Ectodermal cell (in vitro differentiated cells): ENCODE data around the gene SIX3.
A peak's percentile ranks its signal among the peaks of the same experiment; 100 is the strongest.

Experiments used
- H3K27ac ChIP-seq: 2 replicates; pipeline ENCODE4 v1.7.0; 2013; ENCODE audit warnings: mild to moderate bottlenecking, low read depth, low read length; ENCODE audit not compliant: insufficient read depth, poor library complexity, severe bottlenecking
- H3K27me3 ChIP-seq: 2 replicates; pipeline ENCODE4 v1.7.0; 2013; ENCODE audit warnings: mild to moderate bottlenecking, low read length; ENCODE audit not compliant: insufficient read depth, control insufficient read depth, poor library complexity, severe bottlenecking
- H3K36me3 ChIP-seq: one replicate; pipeline ENCODE4 v1.7.0; 2013; ENCODE audit warnings: low read length; ENCODE audit not compliant: control insufficient read depth, insufficient read depth
- H3K4me1 ChIP-seq: one replicate; pipeline ENCODE4 v1.7.0; 2013; ENCODE audit warnings: low read length; ENCODE audit not compliant: control insufficient read depth, insufficient read depth
- H3K4me3 ChIP-seq: 2 replicates; pipeline ENCODE4 v1.7.0; 2013; ENCODE audit warnings: low read depth, low read length, control low read depth; ENCODE audit not compliant: insufficient read depth
- H3K9me3 ChIP-seq: 2 replicates; pipeline ENCODE4 v1.7.0; 2013; ENCODE audit warnings: mild to moderate bottlenecking, low read length, moderate library complexity; ENCODE audit not compliant: control insufficient read depth
- WGBS, 2 experiments: methylation state at CpG; one replicate each; pipeline ENCODE4 v1.1.7; 2013; ENCODE audit warnings: missing lambda C conversion rate in 2 of 2; 5-methylcytosine and 5-hydroxymethylcytosine counted together

Gene SIX3

DNA sequence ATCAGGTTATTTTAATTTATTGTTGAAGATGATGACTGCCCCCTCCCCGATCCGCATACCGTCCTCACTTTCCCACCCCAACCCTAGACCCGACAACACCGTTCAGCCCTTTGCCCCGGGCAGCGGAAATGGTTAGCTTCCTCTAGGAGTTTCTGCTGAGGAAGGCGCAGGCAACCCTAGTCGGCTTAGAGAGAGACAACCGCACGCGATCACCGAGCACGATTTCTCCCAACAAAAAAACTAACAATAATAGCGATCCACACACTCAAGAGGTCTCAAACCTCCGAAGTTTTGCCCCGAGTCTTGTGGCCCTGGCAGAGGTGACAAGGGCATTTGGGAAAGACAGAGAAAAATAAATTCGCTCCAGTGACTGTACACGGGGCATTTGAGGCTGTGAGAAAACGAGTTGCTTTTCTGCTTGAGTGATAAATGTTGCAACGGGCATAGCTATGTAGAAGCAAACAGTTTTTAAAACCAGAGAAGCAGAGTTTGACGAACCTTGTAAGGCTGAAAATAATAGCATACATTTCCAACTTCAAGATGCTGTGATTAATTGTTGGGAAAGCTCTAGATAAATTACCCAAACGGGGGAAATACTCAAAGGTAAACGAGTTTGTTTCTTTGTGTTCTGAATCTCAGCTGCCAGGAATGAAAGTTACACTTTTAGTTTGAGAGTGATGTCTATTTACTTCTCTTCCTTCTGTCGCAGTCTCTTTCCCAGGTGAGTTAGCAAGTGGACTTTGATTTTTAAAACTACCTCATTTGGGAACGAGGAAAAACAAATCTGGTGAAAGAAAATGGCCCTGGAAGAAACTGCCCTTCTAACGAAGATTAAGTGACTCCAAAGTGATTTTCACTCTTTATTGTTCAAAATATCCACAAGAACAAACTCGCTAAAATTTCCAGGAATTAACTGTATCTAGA lies 11.0 kb upstream of the SIX3 start:
- H3K9me3 ChIP-seq: no peaks in the 10 kb centered on the region
- no peaks in the 10 kb centered on the region for H3K36me3 ChIP-seq
- peaks cover 35% of the 10 kb centered on the region for H3K4me1 ChIP-seq
- H3K27ac ChIP-seq: no peak overlapping the region
- 1 to 2% methylated on average over 28 of the region's 28 CpGs for WGBS, 2 experiments
- H3K27me3 ChIP-seq: peaks cover 100% of the 10 kb centered on the region
- H3K4me3 ChIP-seq: no peak overlapping the region

DNA sequence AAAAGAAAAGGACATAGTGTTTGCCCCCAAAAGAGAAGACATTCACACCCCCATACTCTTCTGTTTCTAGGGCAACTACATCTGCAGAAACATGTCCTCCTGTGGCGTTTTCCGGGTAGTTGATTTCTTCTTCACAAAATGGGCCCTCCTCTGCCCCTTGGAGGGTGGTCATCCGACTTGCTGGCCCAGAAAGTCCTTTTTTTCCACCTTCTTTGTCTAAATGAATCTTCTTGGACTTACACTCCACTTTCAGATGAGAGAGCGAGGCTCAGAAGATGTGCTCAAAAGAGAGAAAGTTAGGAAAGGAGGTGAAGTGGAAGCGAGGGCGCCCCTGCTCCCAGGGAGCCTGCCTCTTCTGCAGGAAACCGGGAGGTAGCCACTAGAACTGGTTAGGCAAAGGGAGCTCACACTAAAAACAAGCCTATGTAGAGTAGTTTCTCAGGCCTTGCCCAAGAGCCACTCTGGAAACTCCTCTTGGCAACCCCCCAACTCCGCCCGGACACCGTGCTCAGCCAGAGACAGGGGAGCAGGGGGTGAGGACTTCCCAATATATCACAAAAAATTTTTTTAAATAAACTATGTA lies 10.2 kb upstream of the SIX3 start:
- Histone ChIP-seq H3K4me1 (peaks cover 37% of the 10 kb centered on the region), H3K4me3 (no peak overlapping the region), H3K9me3 (no peaks in the 10 kb centered on the region), H3K27ac (no peak overlapping the region), H3K27me3 (peaks cover 100% of the 10 kb centered on the region), H3K36me3 (no peaks in the 10 kb centered on the region)
- WGBS, 2 experiments: 7 to 9% methylated on average over 8 to 10 of the region's 10 CpGs

DNA sequence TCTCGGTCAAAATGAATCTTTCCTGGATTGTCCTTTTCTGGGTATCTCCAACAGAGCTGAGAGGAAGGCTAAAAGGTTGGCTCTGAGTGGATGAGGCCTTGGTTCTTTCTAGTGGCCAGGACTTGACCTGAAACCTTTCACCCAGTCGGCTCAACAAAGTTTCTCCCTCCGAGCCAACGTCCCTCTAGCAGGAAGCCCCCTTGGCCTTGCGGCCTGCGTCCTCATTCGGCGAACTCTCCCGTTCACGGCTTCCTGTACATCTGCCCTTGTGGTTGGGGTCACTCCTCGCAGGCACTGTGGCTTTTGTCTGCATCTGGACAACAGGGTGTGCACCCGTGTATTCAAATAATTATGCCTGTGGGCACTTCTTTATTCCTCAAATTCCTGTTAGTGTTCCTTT lies 9.4 kb upstream of the SIX3 start:
- Histone ChIP-seq H3K9me3 (no peaks in the 10 kb centered on the region), H3K36me3 (no peaks in the 10 kb centered on the region), H3K4me1 (peaks cover 37% of the 10 kb centered on the region), H3K27me3 (peaks cover 100% of the 10 kb centered on the region), H3K4me3 (no peak overlapping the region), H3K27ac (no peak overlapping the region)
- WGBS, 2 experiments: 5 to 10% methylated on average over 12 of the region's 12 CpGs

DNA sequence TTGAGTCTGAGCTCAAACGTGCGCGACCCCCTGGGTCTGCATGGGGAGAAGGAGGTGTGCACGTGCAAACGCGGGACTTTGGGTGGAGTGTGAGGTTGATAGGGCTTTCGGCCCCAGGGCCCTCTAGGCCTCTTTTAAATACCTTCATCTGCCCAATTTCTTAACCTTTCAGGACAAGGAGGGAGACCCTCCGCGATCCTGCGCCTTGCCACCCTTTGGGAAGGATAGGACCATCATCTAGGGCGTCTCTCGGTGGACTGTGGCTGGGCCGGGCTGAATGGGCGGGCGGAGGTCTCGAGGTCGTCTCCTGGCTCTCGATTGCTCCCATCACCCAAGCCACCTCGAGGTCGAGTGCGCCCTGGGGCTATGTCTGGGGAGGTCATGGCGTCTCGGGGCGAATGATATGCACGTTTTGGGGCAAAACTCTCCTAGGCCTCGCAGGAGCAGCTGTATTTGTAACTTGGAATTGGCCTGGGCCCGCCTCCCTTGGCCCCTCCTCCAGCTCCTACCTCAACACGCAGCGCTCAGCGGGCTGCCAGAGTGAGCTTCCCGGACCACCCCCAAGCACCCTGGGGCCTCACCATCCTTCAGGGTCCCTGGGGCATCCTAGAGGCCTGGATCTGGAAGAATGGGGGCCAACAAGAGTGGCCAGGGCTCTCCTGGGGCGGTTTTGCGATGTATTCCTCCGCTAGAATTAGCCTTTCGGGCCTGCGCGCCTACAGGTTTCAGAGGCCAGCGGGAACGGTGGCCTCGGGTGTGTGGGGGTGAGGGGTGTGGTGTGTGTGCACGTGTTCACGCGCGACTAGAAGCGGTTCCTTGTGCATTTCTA lies 8.7 kb upstream of the SIX3 start:
- peaks cover 40% of the 10 kb centered on the region for H3K4me1 ChIP-seq
- H3K9me3 ChIP-seq: no peaks in the 10 kb centered on the region
- 2% methylated on average over 45 of the region's 45 CpGs for WGBS, 2 experiments
- H3K36me3 ChIP-seq: no peaks in the 10 kb centered on the region
- H3K4me3 ChIP-seq: no peak overlapping the region
- H3K27ac ChIP-seq: no peak overlapping the region
- peaks cover 100% of the 10 kb centered on the region for H3K27me3 ChIP-seq

DNA sequence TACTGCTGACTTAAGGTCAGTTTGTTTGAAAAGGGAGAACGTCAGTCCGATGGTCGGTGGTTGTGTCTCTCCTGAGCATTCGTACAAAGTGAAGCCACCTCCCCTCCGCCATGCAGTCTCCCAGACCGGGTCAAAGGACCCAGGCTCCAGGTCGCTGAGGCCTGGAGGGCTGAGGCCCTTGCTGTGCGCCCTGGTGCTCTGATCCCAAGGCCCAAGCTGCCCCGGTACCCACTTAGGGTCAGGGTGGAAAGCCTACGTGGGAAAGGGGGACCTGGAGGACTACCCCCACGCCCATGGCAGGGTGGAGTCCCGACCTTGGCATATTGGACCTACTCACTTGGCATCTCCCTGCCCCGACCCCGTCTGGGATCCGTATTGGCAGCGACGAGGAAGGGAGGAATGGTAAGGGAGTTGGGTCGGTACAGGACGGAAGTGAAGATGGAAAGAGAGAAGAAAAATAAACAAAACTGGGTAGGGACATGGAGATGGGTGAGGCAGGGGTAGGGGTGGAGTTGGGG lies 8.0 kb upstream of the SIX3 start:
- Histone ChIP-seq H3K4me1 (peaks cover 47% of the 10 kb centered on the region), H3K4me3 (no peak overlapping the region)
- 2% methylated on average over 19 of the region's 19 CpGs for WGBS, 2 experiments

DNA sequence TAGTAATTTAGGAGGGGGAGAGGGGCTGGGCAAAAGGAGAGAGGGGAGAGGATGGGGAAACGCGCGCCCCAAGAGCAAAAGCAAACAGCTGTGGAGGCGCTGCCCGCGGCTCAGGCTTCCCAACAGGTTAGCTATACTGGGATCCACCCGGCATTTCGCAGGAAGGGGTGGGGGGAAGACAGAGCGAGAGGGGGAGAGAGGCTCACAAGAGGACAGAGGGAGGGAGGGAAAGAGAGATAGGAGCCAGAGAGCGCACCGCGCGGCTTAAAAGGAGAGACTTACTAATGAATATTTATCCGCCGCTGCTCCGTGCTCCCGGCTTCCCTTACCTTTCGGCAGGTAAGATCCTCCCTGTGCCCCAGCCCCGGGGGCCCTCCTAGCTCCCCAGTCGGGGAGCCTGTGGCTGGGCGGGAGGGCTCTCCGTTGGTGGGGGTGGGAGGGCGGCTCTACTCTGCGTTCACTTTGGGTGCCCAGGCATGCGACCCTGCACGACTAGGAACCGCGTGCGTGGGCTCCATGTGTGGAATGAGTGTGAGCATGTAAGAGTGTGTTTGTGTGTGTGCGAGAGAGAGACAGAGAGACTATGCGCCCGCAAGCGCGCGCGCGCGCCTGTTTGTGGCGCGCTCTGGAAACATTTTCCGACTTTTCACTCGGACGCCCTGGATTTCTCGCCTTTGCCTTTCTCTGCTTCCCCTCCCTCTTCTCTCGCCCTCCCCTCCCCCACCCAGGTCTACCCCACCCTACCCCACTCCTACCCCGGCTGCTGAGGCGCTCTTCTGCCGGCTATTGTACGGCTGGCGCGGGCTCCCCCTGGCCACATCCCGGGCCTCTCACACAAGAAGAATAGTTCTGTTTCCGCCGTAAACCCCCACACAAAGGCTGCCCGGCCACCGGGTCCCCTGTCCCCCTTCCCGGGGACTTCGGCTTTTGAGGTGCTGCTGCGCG lies 7.2 kb upstream of the SIX3 start:
- no peak overlapping the region for H3K4me3 ChIP-seq
- no peak overlapping the region for H3K27ac ChIP-seq
- H3K36me3 ChIP-seq: no peaks in the 10 kb centered on the region
- H3K4me1 ChIP-seq: peaks cover 47% of the 10 kb centered on the region
- H3K27me3 ChIP-seq: peaks cover 100% of the 10 kb centered on the region
- H3K9me3 ChIP-seq: no peaks in the 10 kb centered on the region
- WGBS, 2 experiments: 1% methylated on average over 60 of the region's 60 CpGs

More for the DNA sequence above, 8.0 kb upstream of the SIX3 start:
- no peaks in the 10 kb centered on the region for H3K9me3 ChIP-seq
- no peaks in the 10 kb centered on the region for H3K36me3 ChIP-seq
- peaks cover 100% of the 10 kb centered on the region for H3K27me3 ChIP-seq
- no peak overlapping the region for H3K27ac ChIP-seq

DNA sequence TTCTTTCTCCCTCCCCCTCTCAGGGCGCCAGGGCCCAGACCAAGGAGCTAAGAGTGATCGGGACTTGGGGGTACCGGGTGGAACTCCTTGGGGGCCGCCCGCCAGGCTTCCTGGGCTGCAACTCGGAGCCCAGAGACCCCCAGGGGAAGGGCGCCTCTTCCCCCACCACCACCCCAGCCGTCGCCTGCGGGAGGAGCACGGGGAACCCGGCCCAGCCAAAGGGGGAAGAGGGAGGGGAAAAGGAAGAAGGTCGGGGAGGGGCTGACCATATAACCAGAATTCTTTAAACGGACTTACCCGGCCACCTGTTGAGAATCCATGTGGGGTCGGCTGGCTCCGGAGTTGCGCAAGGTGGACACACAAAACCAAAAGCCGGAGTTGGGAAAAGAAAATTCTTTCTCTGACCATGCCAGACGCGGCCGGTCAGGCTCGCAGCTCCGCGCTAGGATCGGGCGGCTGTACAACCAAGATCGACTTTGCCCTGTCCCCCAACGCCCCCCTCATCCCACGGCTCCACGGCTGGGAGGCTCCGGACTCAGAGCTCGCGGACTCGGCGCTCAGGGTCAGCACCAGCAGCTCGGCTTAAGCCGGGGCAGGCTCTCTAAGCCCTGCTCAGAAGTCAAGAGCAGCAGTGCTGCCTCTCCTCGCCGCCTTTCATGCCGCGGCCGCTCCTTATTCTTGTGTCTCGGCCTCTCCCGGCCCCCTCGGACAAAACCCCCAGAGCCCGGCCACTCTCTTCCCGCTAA lies 6.3 kb upstream of the SIX3 start:
- WGBS, 2 experiments: 0% methylated on average over 45 to 48 of the region's 48 CpGs
- H3K27me3 ChIP-seq: peaks cover 100% of the 10 kb centered on the region
- H3K4me1 ChIP-seq: peaks cover 56% of the 10 kb centered on the region
- no peaks in the 10 kb centered on the region for H3K36me3 ChIP-seq
- no peaks in the 10 kb centered on the region for H3K9me3 ChIP-seq
- peak overlapping the region; percentile 14 for H3K4me3 ChIP-seq
- no peak overlapping the region for H3K27ac ChIP-seq

DNA sequence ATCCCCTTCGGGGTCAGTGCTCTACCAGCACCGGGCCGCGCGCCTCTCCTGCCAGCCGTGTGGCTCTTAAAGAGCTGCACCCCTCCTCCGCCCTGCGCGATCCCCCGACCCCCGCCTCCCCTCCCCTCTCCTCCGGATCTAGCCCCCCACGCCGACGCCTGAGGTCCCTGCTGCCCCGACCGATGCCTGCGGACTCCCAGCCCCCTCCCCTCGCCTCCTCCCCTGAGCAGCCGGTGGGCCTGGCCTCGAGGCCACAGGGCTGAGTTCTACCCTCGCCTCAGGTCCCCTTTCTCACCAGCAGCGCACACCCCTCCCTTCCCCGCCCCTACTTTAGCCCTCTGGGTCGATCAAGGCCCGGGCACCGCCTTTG lies 5.8 kb upstream of the SIX3 start:
- 0 to 1% methylated on average over 24 to 27 of the region's 27 CpGs for WGBS, 2 experiments
- peaks cover 61% of the 10 kb centered on the region for H3K4me1 ChIP-seq

DNA sequence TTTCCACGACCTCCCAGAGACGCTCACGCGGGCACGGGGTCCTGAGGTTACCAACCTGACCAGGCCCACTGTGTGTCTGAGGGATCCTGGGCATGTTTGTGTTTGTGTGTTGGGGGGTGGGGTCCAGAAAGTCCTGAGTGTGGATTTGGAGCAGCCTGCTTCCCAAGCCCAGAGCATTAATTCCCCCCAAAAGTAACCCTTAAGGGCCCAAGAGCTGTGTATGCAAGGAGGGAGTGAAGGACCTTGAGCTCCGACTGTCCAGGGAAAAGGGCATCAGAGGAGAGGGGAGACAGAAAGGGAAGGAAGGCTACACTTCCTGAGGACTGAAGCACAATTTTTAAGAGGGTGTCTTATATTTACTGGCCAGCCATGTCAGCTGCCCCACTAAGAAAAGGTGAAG lies 5.2 kb upstream of the SIX3 start:
- Histone ChIP-seq H3K27me3 (peaks cover 100% of the 10 kb centered on the region), H3K27ac (no peak overlapping the region), H3K4me3 (no peak overlapping the region), H3K9me3 (no peaks in the 10 kb centered on the region), H3K36me3 (no peaks in the 10 kb centered on the region), H3K4me1 (peaks cover 62% of the 10 kb centered on the region)
- WGBS, 2 experiments: 5 to 11% methylated on average over 6 of the region's 6 CpGs

More for the DNA sequence above, 5.8 kb upstream of the SIX3 start:
- no peak overlapping the region for H3K27ac ChIP-seq
- no peaks in the 10 kb centered on the region for H3K9me3 ChIP-seq
- no peaks in the 10 kb centered on the region for H3K36me3 ChIP-seq
- H3K4me3 ChIP-seq: peak overlapping the region; percentile 14
- peaks cover 100% of the 10 kb centered on the region for H3K27me3 ChIP-seq
